CD4-positive, alpha-beta T cell (primary cell): ENCODE data around the gene FMNL3. TPM values are rescaled to one million over a fixed set of nuclear protein-coding genes. Genes with fewer than 3 reads are reported as not detected.

Experiments used
- ATAC-seq: fragments of 200-7000 bp; cut with Tn5 transposase; one replicate; pipeline ENCODE4 v1.10.0; 2022; ENCODE audit warnings: mild to moderate bottlenecking; ENCODE audit not compliant: poor library complexity
- CTCF ChIA-PET: fragments of 350-600 bp; sonication (Branson Sonifier 250); formaldehyde crosslinking; loops from one replicate; lab custom pipeline; 2021; ENCODE audit warnings: antibody characterized with exemption, inconsistent platforms; lab: Charles Lee
- POLR2A ChIA-PET: fragments of 350-600 bp; sonication (Branson Sonifier 250); formaldehyde crosslinking; loops from one replicate; lab custom pipeline; 2021; ENCODE audit warnings: antibody characterized with exemption, inconsistent platforms; lab: Charles Lee
- DNase-seq, 14 experiments: peaks; one replicate each; pipeline ENCODE4 v3.0.0-alpha.2; 2013 to 2020; ENCODE audit warnings: mixed read lengths in 2 of 14
- H3K27ac ChIP-seq, 2 donors: one replicate each; pipeline versions ENCODE4 v1.5.1 to v1.7.0; 2013; ENCODE audit warnings: low read length in 2 of 2, low read depth in 1 of 2, mild to moderate bottlenecking in 1 of 2
- H3K27me3 ChIP-seq, 2 experiments: 1 replicate in 1 of 2; 2 replicates in 1 of 2; pipeline versions ENCODE4 v1.6.1 to v1.7.0; 2013; ENCODE audit warnings: low read length in 2 of 2, control low read depth in 1 of 2, mild to moderate bottlenecking in 1 of 2, moderate library complexity in 1 of 2; ENCODE audit not compliant: insufficient read depth in 2 of 2, control insufficient read depth in 1 of 2
- H3K36me3 ChIP-seq: one replicate; pipeline ENCODE4 v1.6.1; 2013; ENCODE audit warnings: low read length, control low read depth; ENCODE audit not compliant: insufficient read depth
- H3K4me1 ChIP-seq: one replicate; pipeline ENCODE4 v1.6.1; 2013; ENCODE audit warnings: low read length, control low read depth; ENCODE audit not compliant: insufficient read depth
- H3K4me3 ChIP-seq: one replicate; pipeline ENCODE4 v1.5.1; 2013; ENCODE audit warnings: mild to moderate bottlenecking, low read length, moderate library complexity
- H3K9me3 ChIP-seq, 2 experiments: 1 replicate in 1 of 2; 2 replicates in 1 of 2; pipeline versions ENCODE4 v1.6.1 to v1.7.0; 2013; ENCODE audit warnings: low read length in 2 of 2, mild to moderate bottlenecking in 2 of 2, control low read depth in 1 of 2, moderate library complexity in 1 of 2; ENCODE audit not compliant: control insufficient read depth in 1 of 2, insufficient read depth in 1 of 2
- H3K27ac Mint-ChIP-seq: one replicate; pipeline ENCODE4 v1.8.0; 2020; ENCODE audit warnings: mixed read lengths
- H3K27me3 Mint-ChIP-seq: one replicate; pipeline ENCODE4 v1.8.0; 2021; ENCODE audit warnings: mixed read lengths
- H3K36me3 Mint-ChIP-seq: one replicate; pipeline ENCODE4 v1.8.0; 2021; ENCODE audit warnings: low read depth, mixed read lengths
- H3K4me1 Mint-ChIP-seq: one replicate; pipeline ENCODE4 v1.8.0; 2021; ENCODE audit warnings: low read depth, mixed read lengths
- H3K4me3 Mint-ChIP-seq: one replicate; pipeline ENCODE4 v1.8.0; 2020; ENCODE audit warnings: mild to moderate bottlenecking, mixed read lengths
- H3K9me3 Mint-ChIP-seq: one replicate; pipeline ENCODE4 v1.8.0; 2020; ENCODE audit warnings: mixed read lengths
- CTCF ChIP-seq: fragments of 200-600 bp; IDR thresholded peaks from one replicate; pipeline ENCODE4 v1.8.0; 2022; ENCODE audit warnings: antibody characterized with exemption, mild to moderate bottlenecking
- intact Hi-C, 2 experiments: fragments of 100-400 bp; cut with DNase I in 1 of 2; cut with micrococcal nuclease in 1 of 2; formaldehyde crosslinking; loops; one replicate each; pipeline versions ENCODE4 v1.15.1 to v1.9.0; 2023 to 2025; cut with DNase I, micrococcal nuclease
- total RNA-seq, 174 experiments: library from RNA in 2 of 174; stranded (reverse) in 2 of 174; gene quantifications; one replicate each; pipeline ENCODE4 v1.2.3 and lab custom pipeline; 2021 to 2026

FMNL3 gene
- total RNA-seq, 2 experiments from 2014 or later = 33.3 to 34.8 TPM

GRCh38 chr12:49588721-49589516 lies 118.3 kb downstream of the FMNL3 start:
- H3K27ac ChIP-seq = no peak overlapping the region
- DNase-seq = peak in 1 of 14 experiments; percentile 6
- no peak overlapping the region for H3K4me3 Mint-ChIP-seq
- no peak for TF ChIP-seq CTCF
- peaks cover 2% of the 10 kb centered on the region for H3K9me3 Mint-ChIP-seq
- H3K36me3 Mint-ChIP-seq = peaks cover 17% of the 10 kb centered on the region
- ChIA-PET POLR2A (no interaction called here), CTCF (no interaction called here)
- peaks cover 3 to 5% of the 10 kb centered on the region in 2 experiments for H3K9me3 ChIP-seq
- no peaks in the 10 kb centered on the region for H3K27me3 Mint-ChIP-seq
- no peak overlapping the region for H3K27ac Mint-ChIP-seq
- H3K27me3 ChIP-seq = no peaks in the 10 kb centered on the region
- no peaks in the 10 kb centered on the region for H3K4me1 Mint-ChIP-seq
- peaks cover 16% of the 10 kb centered on the region for H3K36me3 ChIP-seq
- intact Hi-C loops = no loop called here
- no peak overlapping the region for H3K4me3 ChIP-seq
- no peaks in the 10 kb centered on the region for H3K4me1 ChIP-seq
- no peak for ATAC-seq

GRCh38 chr12:49588281-49588680 lies 118.9 kb downstream of the FMNL3 start:
- H3K4me3 ChIP-seq = no peak overlapping the region
- H3K27me3 Mint-ChIP-seq = no peaks in the 10 kb centered on the region
- H3K9me3 ChIP-seq = peaks cover 3 to 5% of the 10 kb centered on the region in 2 experiments
- ChIA-PET CTCF (no interaction called here), POLR2A (no interaction called here)
- ATAC-seq = no peak
- no peak overlapping the region for H3K27ac ChIP-seq
- intact Hi-C loops = no loop called here
- TF ChIP-seq CTCF = no peak
- H3K4me1 ChIP-seq = no peaks in the 10 kb centered on the region
- H3K27me3 ChIP-seq = no peaks in the 10 kb centered on the region
- no peak overlapping the region for H3K27ac Mint-ChIP-seq
- DNase-seq = peak in 1 of 14 experiments; percentile 8
- peaks cover 23% of the 10 kb centered on the region for H3K36me3 Mint-ChIP-seq
- H3K4me1 Mint-ChIP-seq = no peaks in the 10 kb centered on the region
- H3K9me3 Mint-ChIP-seq = peaks cover 2% of the 10 kb centered on the region
- H3K4me3 Mint-ChIP-seq = no peak overlapping the region
- peaks cover 21% of the 10 kb centered on the region for H3K36me3 ChIP-seq

GRCh38 chr12:49587174-49587908 lies 119.9 kb downstream of the FMNL3 start:
- peaks cover 21% of the 10 kb centered on the region for H3K36me3 ChIP-seq
- TF ChIP-seq CTCF = no peak
- H3K36me3 Mint-ChIP-seq = peaks cover 29% of the 10 kb centered on the region
- intact Hi-C loops = no loop called here
- H3K4me1 ChIP-seq = no peaks in the 10 kb centered on the region
- POLR2A ChIA-PET = no interaction called here
- H3K4me3 Mint-ChIP-seq = no peak overlapping the region
- no peak overlapping the region for H3K27ac Mint-ChIP-seq
- no peak overlapping the region for H3K27ac ChIP-seq
- no peaks in the 10 kb centered on the region for H3K27me3 ChIP-seq
- DNase-seq (peak in 1 of 14 experiments; percentile 12), ATAC-seq (no peak)
- H3K4me1 Mint-ChIP-seq = no peaks in the 10 kb centered on the region
- no peak overlapping the region for H3K4me3 ChIP-seq
- no peaks in the 10 kb centered on the region for H3K27me3 Mint-ChIP-seq
- peaks cover 2% of the 10 kb centered on the region for H3K9me3 Mint-ChIP-seq
- peaks cover 3 to 5% of the 10 kb centered on the region in 2 experiments for H3K9me3 ChIP-seq
- CTCF ChIA-PET = no interaction called here

Other genes with a start within 250 kb of the FMNL3 start
- gene KCNH3, start 168.4 kb downstream of the FMNL3 start, total RNA-seq = 1 to 10 TPM; 2.4 to 3.4 TPM
- 10 to 100 TPM; 49.0 to 56.4 TPM for gene MCRS1, start 139.3 kb downstream of the FMNL3 start, total RNA-seq
- under 1 TPM; 0.64 to 0.74 TPM for gene FAM186B, start 101.8 kb downstream of the FMNL3 start, total RNA-seq
- gene PRPF40B, start 83.8 kb downstream of the FMNL3 start, total RNA-seq = 1 to 10 TPM; 4.7 to 6.5 TPM
- 100 to 1,000 TPM; 274 to 279 TPM for gene TMBIM6, start 34.2 kb upstream of the FMNL3 start, total RNA-seq
- gene NCKAP5L, start 121.0 kb upstream of the FMNL3 start, total RNA-seq = 1 to 10 TPM; 9.2 to 9.8 TPM
- 1 to 10 TPM; 2.8 to 3.9 TPM for gene BCDIN3D, start 135.7 kb upstream of the FMNL3 start, total RNA-seq
- gene FAIM2, start 196.5 kb upstream of the FMNL3 start, total RNA-seq = not detected
- not detected for gene AQP2, start 243.3 kb upstream of the FMNL3 start, total RNA-seq